Measurements from ENCODE around the gene ZNF579.
"Not testable (repeated sequence)": the region's sequence is repeated elsewhere in the genome, so short reads cannot be mapped to it uniquely, and the experiment has no call there.

ZNF579 gene

DNA sequence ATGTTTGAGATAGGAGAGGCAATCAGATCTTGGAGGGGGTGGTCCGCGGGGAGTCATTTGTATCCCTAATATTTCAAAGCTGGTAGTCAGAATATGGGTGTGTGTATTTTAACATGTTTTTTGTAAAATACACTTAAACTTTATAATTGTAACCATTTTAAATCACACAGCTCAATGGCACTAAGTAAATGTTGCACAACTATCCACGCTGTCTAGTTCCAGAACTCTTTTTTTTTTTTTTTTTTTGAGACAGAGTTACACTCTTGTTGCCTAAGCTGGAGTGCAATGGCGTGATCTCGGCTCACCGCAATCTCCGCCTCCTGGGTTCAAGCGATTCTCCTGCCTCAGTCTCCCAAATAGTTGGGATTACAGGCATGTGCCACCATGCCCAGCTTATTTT is 3.2 kb upstream of the ZNF579 start:
- peaks cover 13% of the 10 kb centered on the region for H3K79me2 ChIP-seq (ENCODE audit: control insufficient read depth, insufficient read depth, low read length, unreplicated experiment)
- H3K4me1 ChIP-seq (ENCODE audit: control insufficient read depth, insufficient read depth, low read length, unreplicated experiment); H3K36me3 ChIP-seq (ENCODE audit: insufficient read depth, low read length); H3K4me3 ChIP-seq (ENCODE audit: low read depth, low read length); H3K27me3 ChIP-seq (ENCODE audit: insufficient read depth, low read length); H2AFZ ChIP-seq (ENCODE audit: low read length, unreplicated experiment); H3K27ac ChIP-seq (ENCODE audit: low read depth, low read length): not testable (repeated sequence)

- not testable (repeated sequence) for H3K4me3 ChIP-seq (ENCODE audit: low read depth, low read length); H3K27me3 ChIP-seq (ENCODE audit: insufficient read depth, low read length); H3K36me3 ChIP-seq (ENCODE audit: insufficient read depth, low read length); H3K27ac ChIP-seq (ENCODE audit: low read depth, low read length); H3K4me1 ChIP-seq (ENCODE audit: control insufficient read depth, insufficient read depth, low read length, unreplicated experiment); H2AFZ ChIP-seq (ENCODE audit: low read length, unreplicated experiment)
- H3K79me2 ChIP-seq (ENCODE audit: control insufficient read depth, insufficient read depth, low read length, unreplicated experiment) = peaks cover 13% of the 10 kb centered on the region
These were observed 1.6 kb upstream of the ZNF579 start for GRCh38 chr19:55582284-55582683.

GRCh38 chr19:55581823-55582223 is 1.2 kb upstream of the ZNF579 start:
- H3K36me3 ChIP-seq (ENCODE audit: insufficient read depth, low read length) = no peaks in the 10 kb centered on the region
- H3K27ac ChIP-seq (ENCODE audit: low read depth, low read length) = no peak overlapping the region
- no peaks in the 10 kb centered on the region; the same call in 1 of the 2 replicates for H3K27me3 ChIP-seq (ENCODE audit: insufficient read depth, low read length)
- no peak overlapping the region for H2AFZ ChIP-seq (ENCODE audit: low read length, unreplicated experiment)
- peaks cover 8% of the 10 kb centered on the region for H3K4me1 ChIP-seq (ENCODE audit: control insufficient read depth, insufficient read depth, low read length, unreplicated experiment)
- H3K79me2 ChIP-seq (ENCODE audit: control insufficient read depth, insufficient read depth, low read length, unreplicated experiment) = peaks cover 13% of the 10 kb centered on the region
- H3K4me3 ChIP-seq (ENCODE audit: low read depth, low read length) = no peak overlapping the region

GRCh38 chr19:55581145-55581822 is 636 bp upstream of the ZNF579 start:
- Histone ChIP-seq H3K4me3 (ENCODE audit: low read depth, low read length) (peak overlapping the region; percentile 91), H3K27ac (ENCODE audit: low read depth, low read length) (no peak overlapping the region), H3K4me1 (ENCODE audit: control insufficient read depth, insufficient read depth, low read length, unreplicated experiment) (peaks cover 8% of the 10 kb centered on the region), H3K79me2 (ENCODE audit: control insufficient read depth, insufficient read depth, low read length, unreplicated experiment) (peaks cover 13% of the 10 kb centered on the region), H3K27me3 (ENCODE audit: insufficient read depth, low read length) (no peaks in the 10 kb centered on the region; the same call in 1 of the 2 replicates), H3K36me3 (ENCODE audit: insufficient read depth, low read length) (no peaks in the 10 kb centered on the region), H2AFZ (ENCODE audit: low read length, unreplicated experiment) (peak overlapping the region; percentile 82)

- H3K27me3 ChIP-seq (ENCODE audit: insufficient read depth, low read length) = no peaks in the 10 kb centered on the region
- H3K4me1 ChIP-seq (ENCODE audit: control insufficient read depth, insufficient read depth, low read length, unreplicated experiment) = no peaks in the 10 kb centered on the region
- H3K4me3 ChIP-seq (ENCODE audit: low read depth, low read length) = peak overlapping the region; percentile 91
- H2AFZ ChIP-seq (ENCODE audit: low read length, unreplicated experiment) = no peak overlapping the region
- no peaks in the 10 kb centered on the region for H3K36me3 ChIP-seq (ENCODE audit: insufficient read depth, low read length)
- H3K79me2 ChIP-seq (ENCODE audit: control insufficient read depth, insufficient read depth, low read length, unreplicated experiment) = peaks cover 13% of the 10 kb centered on the region
- peak overlapping the region; percentile 40 for H3K27ac ChIP-seq (ENCODE audit: low read depth, low read length)
These were observed 654 bp downstream of the ZNF579 start for GRCh38 chr19:55579766-55580621.

DNA sequence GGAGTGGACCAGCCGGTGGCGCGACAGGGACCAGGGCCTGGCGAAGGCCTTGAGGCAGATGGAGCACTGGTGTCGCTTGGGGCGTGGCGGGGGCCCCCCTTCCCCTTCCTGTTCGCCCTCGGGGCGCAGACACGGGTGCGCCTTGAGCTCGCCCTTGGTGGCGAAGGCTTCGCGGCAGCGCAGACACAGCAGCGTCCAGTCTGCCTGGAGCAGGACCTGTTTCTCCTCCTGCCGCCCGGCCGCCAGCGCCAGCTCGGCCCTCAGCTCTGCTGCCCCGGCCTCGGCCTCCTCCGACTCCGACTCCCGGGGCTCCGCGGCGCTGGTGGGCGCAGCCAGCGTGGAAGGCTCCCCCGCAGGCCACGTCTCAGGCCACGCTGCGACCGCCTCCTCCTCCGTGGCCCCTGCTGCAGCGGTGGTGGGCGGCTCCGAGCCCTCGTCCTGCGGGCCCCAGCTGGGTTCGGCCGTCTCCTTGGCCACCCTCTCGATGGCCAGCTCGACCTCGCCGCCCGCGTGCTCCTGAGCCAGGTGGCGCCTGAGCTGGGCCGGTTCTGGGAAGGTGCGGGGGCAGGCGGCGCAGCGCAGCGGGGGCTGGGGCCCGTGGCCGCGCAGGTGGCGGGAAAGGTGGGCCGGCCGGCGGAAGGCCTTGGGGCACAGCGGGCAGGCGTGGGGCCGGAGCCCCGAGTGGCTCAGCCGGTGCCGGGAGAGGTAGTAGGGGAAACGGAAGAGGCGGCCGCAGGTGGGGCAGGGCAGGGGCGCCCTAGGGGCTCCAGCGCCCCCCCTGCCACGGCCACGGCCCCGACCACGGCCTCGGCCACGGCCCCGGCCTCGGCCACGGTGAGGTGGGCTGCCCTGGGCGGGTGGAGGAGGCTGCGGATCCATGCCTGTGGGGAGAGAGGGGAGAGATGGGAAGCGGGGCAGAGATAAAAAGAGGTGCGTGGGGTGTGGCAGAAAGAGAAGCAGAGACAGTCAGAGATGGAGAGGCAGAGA is 1.6 kb downstream of the ZNF579 start:
- Histone ChIP-seq H3K27me3 (ENCODE audit: insufficient read depth, low read length) (no peaks in the 10 kb centered on the region), H3K36me3 (ENCODE audit: insufficient read depth, low read length) (no peaks in the 10 kb centered on the region), H2AFZ (ENCODE audit: low read length, unreplicated experiment) (no peak overlapping the region), H3K79me2 (ENCODE audit: control insufficient read depth, insufficient read depth, low read length, unreplicated experiment) (peaks cover 13% of the 10 kb centered on the region), H3K4me3 (ENCODE audit: low read depth, low read length) (peak overlapping the region; percentile 91), H3K4me1 (ENCODE audit: control insufficient read depth, insufficient read depth, low read length, unreplicated experiment) (no peaks in the 10 kb centered on the region), H3K27ac (ENCODE audit: low read depth, low read length) (no peak overlapping the region)

GRCh38 chr19:55578031-55578760 is 2.5 kb downstream of the ZNF579 start:
- no peaks in the 10 kb centered on the region for H3K36me3 ChIP-seq (ENCODE audit: insufficient read depth, low read length)
- H3K79me2 ChIP-seq (ENCODE audit: control insufficient read depth, insufficient read depth, low read length, unreplicated experiment) = peaks cover 13% of the 10 kb centered on the region
- no peak overlapping the region for H2AFZ ChIP-seq (ENCODE audit: low read length, unreplicated experiment)
- no peak overlapping the region for H3K27ac ChIP-seq (ENCODE audit: low read depth, low read length)
- H3K4me3 ChIP-seq (ENCODE audit: low read depth, low read length) = no peak overlapping the region
- no peaks in the 10 kb centered on the region for H3K27me3 ChIP-seq (ENCODE audit: insufficient read depth, low read length)
- H3K4me1 ChIP-seq (ENCODE audit: control insufficient read depth, insufficient read depth, low read length, unreplicated experiment) = no peaks in the 10 kb centered on the region

DNA sequence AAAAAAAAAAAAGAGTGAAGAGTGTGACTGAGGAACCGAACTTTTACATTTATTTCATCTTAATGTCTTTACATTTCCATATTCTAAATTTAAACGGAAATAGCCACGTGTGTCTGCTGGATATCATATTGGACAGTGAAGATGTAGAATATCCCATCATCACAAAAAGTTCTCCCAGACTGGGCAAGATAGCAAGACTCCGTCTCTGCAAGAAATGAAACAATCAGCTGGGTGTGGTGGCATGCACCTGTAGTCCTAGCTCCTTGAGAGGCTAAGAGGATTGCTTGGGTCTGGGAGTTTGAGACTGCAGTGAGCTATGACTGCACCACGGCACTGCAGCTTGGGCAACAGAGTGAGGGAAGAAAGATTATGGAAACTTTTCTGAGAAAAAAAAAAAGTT is 3.9 kb downstream of the ZNF579 start:
- peaks cover 13% of the 10 kb centered on the region for H3K79me2 ChIP-seq (ENCODE audit: control insufficient read depth, insufficient read depth, low read length, unreplicated experiment)
- H3K27ac ChIP-seq (ENCODE audit: low read depth, low read length) = no peak overlapping the region
- no peaks in the 10 kb centered on the region for H3K36me3 ChIP-seq (ENCODE audit: insufficient read depth, low read length)
- no peak overlapping the region for H3K4me3 ChIP-seq (ENCODE audit: low read depth, low read length)
- H3K4me1 ChIP-seq (ENCODE audit: control insufficient read depth, insufficient read depth, low read length, unreplicated experiment) = no peaks in the 10 kb centered on the region
- no peaks in the 10 kb centered on the region for H3K27me3 ChIP-seq (ENCODE audit: insufficient read depth, low read length)
- H2AFZ ChIP-seq (ENCODE audit: low read length, unreplicated experiment) = no peak overlapping the region

DNA sequence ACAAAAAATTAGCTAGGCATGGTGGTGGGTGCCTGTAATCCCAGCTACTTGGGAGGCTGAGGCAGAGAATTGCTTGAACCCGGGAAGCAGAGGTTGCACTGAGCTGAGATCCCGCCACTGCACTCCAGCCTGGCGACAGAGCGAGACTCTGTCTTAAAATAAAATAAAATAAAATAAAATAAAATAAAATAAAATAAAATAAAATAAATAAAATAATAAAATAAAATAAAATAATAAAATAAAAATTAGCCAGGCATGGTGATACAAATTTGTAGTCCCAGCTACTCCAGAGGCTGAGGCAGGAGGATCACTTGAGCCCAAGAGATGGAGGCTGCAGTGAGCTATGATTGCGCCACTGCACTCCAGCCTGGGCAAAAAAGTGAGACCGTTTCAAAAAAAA is 6.7 kb downstream of the ZNF579 start:
- H3K4me1 ChIP-seq (ENCODE audit: control insufficient read depth, insufficient read depth, low read length, unreplicated experiment); H3K27ac ChIP-seq (ENCODE audit: low read depth, low read length); H2AFZ ChIP-seq (ENCODE audit: low read length, unreplicated experiment); H3K79me2 ChIP-seq (ENCODE audit: control insufficient read depth, insufficient read depth, low read length, unreplicated experiment); H3K4me3 ChIP-seq (ENCODE audit: low read depth, low read length); H3K36me3 ChIP-seq (ENCODE audit: insufficient read depth, low read length); H3K27me3 ChIP-seq (ENCODE audit: insufficient read depth, low read length): not testable (repeated sequence)

DNA sequence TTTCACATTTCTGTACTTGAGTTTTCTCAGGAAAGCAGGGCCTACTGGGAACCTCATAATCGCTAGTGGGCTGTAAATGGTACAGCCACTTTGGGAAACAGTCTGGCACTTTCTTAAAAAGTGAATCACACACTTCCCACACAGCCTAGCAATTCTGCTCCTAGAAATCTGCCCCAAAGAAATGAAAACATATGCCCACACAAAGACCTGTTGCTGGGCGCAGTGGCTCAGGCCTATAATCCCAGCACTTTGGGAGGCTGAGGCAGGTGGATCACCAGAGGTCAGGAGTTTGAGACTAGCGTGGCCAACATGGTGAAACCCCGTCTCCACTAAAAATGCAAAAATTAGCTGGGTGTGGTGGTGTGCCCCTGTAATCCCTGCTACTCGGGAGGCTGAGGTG is 11.2 kb downstream of the ZNF579 start:
- not testable (repeated sequence) for H3K4me1 ChIP-seq (ENCODE audit: control insufficient read depth, insufficient read depth, low read length, unreplicated experiment); H3K4me3 ChIP-seq (ENCODE audit: low read depth, low read length); H3K27me3 ChIP-seq (ENCODE audit: insufficient read depth, low read length); H2AFZ ChIP-seq (ENCODE audit: low read length, unreplicated experiment); H3K36me3 ChIP-seq (ENCODE audit: insufficient read depth, low read length); H3K79me2 ChIP-seq (ENCODE audit: control insufficient read depth, insufficient read depth, low read length, unreplicated experiment); H3K27ac ChIP-seq (ENCODE audit: low read depth, low read length)

Data from ACC112 (cell line).